Eye (tissue), 1 donor: Measurements from ENCODE around the gene RAD51B.

Experiments
- DNase-seq: peaks from one replicate; pipeline ENCODE4 v3.0.0-alpha.2; 2015

Gene RAD51B

DNA sequence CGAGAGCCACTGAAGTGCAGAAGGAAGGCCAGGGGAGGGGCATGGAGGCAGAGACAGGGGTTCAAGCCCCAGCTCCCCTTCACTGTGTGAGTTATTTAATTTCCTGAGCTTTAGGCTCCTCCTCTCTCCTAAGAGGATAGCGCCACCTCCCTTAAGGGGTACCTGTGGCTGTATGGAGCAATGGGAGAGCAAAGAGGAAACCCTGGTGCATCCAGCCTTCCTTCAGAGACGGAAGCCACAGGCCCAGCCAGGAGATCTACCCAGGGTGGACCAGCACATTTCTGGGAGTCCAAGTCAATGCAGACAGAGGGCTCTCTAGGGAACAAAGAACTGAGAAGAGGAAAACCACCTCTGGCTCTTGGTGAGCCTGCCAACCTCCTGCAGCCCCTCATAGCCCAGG lies 883.0 kb downstream of the RAD51B start:
- no peak for DNase-seq

DNA sequence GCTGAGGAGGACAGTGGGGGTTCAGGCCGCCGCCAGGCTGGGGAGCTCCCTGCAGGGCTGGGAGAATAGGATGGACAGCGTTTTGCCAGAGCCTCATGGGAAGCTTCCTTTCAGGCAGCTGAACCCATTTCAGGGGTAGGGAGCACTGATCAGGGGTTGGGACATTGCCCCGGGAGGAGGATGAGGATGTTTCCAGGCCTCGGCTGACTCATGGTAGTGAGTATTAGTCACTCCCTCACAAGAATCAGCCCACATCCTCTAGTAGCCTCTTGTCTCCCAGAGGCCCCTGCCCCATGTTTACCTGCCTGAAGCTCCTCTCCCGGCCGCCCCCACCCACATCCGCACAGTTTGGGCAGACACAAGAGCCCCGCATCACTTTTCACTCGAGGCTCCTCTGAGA lies 883.5 kb downstream of the RAD51B start:
- no peak for DNase-seq

DNA sequence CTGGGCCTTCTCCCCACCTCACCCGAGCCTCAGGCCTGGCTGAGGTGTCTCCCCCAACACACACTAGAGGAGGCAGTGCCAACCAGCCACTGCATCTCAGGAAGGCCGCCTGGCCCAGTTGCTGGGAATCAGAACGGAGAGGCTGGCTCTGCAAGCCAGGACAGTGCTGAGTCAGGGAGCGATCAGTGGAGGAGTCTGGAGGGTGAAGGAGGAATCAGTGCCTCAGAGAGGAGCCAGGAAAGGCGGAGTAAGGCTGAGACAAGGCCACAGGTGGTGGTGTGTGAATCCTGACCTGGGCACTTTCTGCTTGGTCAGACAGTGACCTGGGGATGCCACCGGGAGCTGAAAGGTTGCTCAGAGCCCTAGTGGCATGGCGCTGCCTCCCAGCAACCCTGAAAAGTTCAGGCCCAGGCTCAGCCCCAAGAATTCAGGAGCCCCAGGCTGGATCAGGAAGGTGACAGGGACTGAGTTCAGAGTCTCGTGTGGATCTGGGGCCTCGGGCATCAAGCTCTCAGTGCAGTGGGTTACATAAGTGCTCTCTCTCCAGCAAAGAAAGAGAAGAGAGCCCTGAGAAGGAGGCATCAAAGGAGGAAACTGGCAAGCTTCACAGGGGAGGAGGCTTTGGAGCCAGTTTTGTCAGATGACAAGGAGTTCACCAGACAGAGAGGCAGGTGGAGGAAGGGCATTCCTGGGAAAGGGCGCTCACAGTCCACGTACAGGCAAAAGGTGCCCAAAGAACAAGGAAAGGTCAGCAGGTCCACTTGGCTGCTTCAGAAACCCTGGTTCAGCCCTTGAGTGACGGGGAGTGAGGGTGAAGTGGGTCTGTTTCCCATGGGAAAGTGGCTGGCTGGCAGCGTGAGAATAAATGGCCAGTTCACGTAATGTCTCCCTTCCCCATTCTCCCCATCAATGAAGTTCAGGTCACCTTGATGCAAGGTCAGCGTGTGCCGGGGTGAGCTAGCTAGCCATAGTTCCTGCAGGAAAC lies 885.4 kb downstream of the RAD51B start:
- no peak for DNase-seq

DNA sequence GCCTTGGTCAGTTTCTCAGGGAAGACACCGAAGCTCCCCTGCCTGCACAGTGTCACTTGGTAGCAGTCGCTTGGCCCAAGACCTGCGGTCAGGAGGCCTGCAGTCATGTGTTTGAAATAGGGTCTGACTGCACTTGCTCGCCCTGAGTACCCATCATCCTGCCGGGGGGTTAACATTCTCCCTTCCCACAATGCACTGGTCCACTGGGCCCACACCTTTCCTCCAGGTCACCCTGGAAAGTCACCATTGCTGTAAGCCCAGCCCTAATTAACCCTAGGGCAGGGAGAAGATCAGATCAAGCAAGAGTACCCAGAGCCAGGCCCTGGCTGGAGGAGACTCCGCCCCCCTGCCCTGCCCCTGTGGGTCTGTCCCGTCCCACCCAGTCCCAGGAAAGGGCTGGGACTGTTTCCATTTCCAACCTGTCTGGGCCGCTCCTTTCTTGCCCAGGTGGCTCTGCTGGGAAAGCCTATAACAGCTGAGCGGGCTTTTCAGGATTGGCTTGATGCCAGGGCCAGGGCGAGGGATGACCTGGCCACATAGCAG lies 886.2 kb downstream of the RAD51B start:
- DNase-seq, result no peak

DNA sequence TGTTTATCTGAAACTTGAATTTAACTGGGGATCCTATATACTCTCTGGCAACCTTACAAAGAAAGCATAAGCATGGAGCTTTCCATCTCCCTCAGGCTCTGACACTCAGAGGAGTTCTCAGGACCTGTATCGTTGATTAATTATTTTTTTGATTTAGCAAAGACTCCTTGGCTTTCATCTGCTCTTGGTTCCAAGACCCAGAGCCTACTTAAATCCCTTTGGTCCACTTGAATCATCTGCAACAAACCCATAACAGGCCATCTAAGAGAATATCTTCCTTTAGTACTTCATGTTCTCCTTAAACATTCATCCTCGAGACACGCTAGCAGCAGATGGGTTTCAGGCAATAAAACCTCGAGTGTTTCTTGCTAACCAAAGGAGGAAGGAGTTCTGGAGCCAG lies 887.9 kb downstream of the RAD51B start:
- DNase-seq, result no peak

DNA sequence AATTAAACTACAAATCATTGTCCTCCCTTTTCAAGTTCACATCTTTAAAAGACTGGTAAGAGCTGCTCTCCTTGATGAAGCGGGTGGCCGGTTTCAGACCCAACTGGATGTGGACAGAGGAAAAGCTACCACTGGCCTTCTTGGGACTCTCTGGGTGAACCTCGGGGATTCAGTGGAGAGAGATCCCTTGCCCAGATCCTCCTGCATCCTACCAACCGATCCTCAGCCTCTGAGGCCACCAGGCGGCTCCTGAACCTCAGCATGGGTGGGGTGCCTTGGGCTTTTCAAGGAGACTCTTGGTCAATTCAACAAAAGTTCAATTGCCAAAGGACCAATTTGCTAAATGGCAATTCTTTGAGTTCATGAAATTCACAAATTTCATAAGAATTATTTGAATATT lies 888.8 kb downstream of the RAD51B start:
- DNase-seq, result no peak

DNA sequence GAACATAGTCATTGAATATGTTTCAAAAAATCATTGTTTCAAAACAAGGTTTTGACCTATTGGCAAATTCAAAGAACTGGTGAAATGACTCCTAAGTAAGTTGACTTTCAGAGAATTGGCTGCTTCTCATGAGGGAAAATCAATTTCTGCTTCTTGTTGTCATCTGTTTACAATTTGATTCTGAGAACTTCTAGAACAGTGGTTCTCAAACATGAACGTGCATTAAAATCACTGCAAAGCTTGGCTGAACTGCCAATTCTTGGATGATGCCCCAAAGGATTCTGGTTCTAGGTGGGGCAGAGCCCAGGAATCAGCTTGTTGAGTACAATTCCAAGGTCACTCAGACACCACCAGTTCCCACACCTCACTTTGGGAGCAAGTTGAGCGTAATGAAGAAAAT lies 889.4 kb downstream of the RAD51B start:
- DNase-seq, result no peak

DNA sequence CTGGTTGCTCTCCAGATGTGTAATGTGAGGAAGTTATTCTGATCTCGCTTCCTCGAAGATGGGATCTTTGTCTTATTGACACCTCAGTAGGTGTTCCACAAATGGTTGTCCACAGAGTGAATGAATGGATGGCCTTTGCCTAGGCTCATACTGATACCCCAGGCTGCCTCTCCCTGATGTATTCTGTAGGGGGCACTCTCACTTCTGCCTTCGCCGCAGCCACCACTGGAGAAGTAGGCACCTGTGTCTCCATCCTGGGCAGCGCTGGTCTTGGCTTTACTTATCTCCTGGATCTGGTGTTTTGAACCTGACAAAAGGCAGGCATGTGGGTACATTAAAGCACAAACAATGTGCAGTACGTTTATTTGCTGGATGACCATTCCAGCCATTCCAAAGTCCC lies 891.2 kb downstream of the RAD51B start:
- DNase-seq, result no peak

DNA sequence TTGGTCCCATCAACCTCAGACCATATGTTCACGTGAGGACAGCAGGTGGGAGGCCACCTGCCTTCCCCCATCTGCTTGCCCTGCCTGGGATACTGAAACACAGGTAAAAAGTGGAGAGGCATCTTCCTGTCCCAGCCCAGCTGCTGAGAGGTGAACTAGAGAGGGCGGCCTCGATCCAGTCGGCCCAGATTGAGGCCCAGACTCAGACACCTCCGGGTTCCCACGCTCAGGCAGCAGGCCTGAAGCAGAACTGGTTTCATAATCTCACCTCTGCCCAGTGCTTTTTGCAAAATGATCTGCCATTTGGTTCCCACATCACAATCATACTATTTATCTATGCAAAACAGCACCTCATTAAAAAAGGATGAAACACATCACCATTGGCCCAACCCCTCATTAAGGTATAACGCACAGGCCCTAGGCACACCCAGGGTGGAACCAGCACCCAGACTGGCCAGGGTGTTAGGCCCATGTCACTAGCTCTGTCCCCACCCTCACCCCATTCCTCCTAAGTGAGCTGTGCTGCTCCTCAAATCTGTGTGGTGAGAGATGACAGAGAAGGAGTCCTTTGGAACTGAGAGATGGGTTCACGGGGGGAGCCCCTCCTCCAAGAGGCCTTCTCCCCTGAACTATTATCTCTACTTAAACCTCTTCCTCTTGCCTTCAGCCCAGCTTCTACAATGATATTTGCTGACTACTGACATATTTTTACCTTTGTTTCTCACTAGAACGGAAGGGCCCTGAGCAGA lies 892.2 kb downstream of the RAD51B start:
- DNase-seq, result no peak

DNA sequence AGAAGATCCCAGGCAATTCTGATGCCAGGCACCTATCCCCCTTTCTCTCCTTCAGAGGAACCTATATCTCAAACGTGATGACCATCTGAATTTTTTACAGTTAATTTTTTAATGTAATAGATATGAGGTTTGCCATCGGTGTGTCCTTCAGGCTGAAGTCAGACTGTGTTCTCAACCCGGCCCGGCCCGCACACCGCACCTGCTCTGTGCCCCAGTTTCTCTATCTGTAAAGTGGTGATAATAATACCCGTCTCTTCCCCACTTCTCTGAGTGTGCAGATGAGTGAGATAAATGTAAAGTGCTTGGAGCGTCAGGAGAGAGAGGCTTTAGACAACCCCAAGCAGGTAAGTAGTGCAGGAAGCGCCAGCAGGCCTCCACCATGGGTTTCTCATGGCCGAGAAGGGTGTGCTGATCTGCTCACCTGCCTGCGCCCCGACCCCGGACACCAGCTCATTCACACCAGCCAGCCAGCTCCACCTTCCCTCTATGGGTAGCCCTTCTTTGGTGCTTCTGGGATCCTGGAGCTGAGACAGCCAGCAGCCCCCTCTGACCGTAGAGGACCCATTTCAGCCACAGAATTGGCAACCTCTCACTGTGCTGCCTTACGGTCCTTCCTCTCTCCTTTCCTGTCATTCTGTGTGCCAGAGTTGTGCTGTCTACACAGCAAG lies 893.3 kb downstream of the RAD51B start:
- DNase-seq, result no peak

DNA sequence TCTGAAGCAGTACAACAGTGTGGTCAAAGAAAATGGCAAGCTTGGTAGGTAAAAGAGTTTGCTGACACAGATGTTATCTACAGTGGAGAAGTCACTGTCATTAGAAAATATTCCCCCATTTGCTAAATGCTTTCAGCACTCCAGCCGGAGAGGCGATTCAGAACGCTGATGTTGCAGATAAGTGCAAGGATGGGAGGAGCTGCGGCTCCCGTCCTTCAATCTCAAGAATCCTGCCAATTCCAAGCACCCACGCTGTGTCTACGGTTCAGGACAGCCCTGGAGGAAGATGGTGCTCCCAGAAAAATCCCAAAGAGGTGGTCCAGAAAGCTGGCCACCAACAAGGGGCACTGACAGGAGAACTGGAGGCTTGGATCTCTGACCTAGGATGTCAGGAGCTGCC lies 894.2 kb downstream of the RAD51B start:
- no peak for DNase-seq

DNA sequence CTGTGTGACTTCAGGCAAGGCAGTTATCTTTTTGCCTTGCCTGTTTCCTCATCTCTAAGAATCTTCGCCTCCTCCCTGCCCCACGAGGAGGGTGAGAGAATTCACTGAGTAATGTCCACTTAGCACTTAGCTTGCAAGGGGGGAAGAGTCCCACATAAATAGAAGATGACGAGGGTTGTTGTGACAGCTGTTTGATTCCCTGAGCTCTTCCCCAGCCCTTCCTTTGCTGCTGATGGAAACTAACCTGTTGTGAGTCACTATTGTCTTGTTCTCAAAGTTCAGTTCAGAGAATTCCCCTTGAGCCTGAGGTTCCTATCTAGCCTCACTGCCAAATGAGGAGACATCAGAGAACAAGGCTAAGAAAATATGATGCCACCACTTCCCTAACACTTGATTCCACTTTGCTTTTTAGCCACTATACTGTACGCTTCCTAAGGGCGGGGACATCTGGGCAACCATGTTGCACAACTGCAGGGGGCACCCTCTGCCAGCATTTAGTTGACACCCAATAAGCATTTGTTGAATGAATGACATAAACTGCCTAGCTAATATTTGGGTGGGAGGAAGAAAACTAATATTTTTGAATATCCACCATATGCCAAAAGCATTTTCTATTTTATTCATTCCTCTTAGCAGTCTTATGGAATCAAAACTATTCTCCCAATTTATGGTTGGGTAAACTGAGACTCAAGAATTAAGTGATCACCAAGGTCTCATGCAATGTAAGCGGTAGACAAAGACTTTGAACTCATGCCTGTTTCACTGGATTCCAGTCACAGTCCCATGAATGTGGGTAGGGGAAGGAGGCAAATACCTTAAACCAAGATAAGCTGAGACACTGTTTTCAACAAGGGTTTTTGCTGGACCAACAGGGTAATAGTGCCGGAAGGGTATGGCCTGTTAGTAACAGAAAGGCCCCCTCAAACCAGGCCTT lies 895.7 kb downstream of the RAD51B start:
- no peak for DNase-seq

DNA sequence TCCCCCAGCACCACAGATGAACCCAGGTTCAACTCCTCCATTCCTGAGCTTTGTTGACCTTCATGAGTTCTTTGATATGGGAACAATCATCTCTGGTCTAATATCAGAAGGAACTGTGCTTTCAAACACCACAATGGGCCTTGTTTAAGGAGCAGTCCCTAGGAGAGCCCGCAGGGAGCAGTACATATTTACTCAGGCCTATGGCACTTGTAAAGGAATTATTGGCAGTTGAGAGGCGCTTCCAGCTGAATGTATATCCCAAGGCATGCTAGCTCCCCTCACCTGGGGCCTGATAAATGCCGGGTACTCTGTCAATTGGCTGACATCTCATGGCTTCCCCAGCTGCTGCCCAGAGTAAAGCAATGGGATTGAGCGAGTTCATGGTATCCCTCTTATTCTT lies 897.1 kb downstream of the RAD51B start:
- DNase-seq, result no peak

DNA sequence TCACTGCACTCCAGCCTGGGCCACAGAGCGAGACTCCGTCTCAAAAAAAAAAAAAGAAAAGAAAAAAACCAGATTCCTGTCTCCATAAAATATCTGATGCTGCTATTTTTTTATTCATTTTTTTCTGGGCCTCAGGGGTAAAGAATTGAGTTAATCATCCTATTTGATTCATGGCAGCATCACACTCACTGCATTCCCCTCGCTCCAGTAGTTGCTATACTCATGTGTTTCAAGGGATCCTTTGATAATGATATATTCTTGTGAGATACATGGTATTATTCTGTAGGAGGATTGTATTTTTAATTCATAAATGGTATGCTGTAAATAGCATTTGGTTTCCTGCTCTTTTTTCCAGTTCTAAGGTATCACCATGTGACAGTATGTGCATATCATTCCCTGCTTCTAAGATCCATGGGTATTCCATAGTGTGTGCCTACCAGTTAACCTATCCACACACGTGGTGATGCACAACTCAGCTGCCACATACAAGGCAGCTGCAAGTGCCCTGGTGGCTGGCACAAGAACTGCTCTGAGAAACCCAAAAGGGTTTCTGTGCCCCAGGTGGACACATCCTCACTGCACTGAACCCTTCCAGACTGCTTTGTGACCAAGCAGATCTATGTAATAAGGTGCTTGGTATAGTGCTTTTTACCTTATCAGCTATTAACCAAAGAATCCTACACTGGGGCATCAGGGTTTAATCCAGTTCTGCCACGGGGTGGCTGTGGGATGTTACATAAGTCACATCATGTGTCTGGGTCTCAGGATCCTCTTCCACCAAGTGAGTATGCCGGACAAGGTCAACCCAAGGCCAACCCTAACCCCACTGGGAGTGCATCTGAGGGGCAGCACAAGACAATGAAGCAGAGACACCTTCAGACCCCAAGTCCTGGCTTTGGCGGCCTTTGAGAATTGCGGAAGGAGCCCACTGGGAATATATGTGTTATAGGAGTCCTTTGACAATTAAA lies 898.7 kb downstream of the RAD51B start:
- DNase-seq, result no peak

DNA sequence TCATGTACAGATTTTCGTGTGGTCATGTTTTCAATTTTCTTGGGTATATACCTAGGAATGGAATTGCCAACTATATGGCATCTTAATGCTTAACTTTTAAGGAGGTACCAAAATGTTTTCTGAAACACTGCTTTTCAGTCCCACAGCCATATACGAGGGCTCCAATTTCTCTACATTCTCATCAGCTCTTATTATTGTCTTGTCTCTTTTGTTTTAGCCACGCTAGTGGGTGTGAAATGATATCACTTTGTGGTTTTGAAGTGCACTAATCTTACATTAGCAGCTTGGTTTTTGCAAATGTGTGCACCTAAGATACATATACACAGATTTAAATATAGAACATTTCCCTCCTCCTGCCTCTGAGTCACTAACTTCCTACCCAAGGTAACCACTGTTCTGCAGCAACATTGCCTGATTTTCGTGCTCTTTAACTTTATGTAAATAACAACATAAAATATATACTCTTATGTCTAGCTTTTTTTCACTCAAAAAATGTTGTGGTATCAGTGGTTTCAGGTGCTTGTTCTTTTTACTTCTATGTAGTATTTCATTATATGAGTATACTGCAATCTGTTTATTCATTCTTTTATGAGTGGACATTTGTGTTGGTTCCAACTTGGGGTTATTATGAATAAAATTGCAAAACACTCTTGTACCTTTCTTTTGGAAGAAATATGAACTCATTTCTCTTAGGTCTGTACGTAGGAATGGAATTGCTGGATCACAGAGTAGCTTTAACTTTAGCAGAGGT lies 900.2 kb downstream of the RAD51B start:
- DNase-seq, result no peak

DNA sequence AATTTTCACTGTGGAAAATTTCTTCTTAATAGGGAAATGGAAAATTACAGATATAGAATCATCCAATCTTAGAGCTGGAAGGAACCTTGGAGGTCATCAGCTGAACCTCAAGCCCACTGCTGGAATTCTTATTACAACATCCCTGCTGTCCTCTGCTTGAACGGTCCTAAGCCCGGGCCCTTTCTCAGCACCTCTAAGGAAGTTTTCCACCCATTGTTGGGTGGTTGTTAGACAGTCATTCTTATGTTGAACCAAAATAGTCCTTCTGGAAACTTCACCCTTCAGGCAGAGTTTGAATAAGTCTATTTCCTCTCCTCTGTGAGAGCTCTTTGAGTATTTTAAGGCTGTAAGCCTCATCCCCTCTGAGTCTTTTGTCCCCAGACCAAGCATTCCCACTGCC lies 902.6 kb downstream of the RAD51B start:
- DNase-seq, result no peak

DNA sequence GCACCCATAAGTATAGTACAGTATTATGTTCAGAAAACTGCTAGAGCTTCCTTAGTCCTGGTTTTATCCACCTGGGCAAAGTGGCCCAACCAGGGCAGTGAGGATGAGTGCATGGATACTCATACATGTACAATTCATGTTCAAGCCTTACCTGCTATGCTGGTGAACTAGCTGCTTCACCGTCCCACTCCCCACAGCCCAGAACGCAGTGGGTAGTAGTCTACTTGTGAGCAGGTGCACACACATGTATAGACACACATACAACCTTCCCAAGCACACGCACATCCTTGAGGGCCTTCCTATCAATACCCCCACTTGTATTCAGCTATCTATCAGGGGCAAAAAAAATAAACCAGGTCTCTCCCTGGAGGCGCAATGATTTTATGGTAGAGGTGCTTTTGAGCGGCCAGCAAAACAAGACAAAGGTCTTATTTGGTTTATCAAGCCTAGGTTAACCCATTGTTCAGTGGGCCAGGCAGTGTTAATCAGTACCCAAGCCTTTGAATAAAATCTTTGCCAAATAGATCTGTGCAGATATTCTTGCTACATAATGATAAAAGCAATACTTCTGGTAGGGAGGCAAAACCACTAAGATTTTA lies 903.5 kb downstream of the RAD51B start:
- DNase-seq, result no peak

DNA sequence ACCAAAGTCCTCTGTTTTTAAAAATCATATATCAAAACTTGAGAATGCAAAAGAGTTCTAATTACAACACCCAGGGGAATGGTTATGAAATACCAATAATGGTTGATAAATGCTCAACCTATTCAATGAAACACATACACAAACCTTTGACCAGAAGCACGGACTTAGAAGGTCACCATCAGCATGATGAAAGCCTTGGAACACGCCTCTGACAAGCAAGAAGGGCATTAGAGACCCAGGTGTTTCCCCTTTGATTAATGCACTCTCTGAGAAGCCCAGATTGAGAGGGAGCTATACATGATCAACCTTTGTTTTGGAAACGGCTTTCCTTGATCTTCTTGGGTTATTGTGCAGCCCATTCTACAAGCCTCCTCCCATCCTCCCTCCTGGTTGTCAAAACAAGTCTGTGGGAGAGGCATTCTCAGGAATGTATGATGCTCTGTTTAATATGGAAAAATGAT lies 904.3 kb downstream of the RAD51B start:
- DNase-seq, result no peak

DNA sequence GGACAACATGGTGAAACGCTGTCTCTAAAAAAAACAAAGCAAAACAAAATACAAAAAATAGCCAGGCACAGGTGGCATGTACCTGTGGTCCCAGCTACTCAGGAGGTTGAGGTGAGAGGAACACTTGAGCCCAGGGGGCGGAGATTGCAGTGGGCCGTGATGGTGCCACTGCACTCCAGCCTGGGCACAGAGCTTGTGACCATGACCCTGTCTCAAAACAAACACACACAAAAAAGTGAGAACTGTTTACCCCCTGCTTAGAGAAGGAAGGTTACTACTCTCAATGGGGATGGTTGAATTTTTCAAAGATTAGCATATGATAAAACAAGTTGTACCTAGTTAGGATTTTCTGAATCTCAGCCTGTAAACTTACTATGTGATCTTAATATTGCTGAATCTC lies 905.3 kb downstream of the RAD51B start:
- no peak for DNase-seq
